Effector CD4-positive, alpha-beta T cell (primary cell): Measurements from ENCODE around the gene MTIF2.
A peak's percentile ranks its signal among the peaks of the same experiment; 100 is the strongest.
"Not testable (repeated sequence)": the region's sequence is repeated elsewhere in the genome, so short reads cannot be mapped to it uniquely, and the experiment has no call there.

Experiments used
- DNase-seq: peaks from one replicate; pipeline ENCODE4 v3.0.0-alpha.2; 2020

The MTIF2 gene

DNA sequence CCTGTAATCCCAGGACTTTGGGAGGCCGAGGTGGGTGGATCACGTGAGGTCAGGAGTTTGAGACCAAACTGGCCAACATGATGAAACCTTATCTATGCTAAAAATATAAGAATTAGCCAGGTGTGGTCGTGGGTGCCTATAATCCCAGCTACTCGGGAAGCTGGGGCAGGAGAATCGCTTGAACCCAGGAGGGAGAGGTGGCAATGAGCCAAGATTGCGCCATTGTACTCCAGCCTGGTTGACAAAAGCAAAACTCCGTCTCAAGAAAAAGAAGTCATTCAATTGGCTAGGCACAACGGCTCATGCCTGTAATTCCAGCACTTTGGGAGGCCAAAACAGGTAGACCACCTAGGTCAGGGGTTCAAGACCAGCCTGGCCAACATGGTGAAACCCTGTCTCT lies 27.4 kb downstream of the MTIF2 start:
- not testable (repeated sequence) for DNase-seq

DNA sequence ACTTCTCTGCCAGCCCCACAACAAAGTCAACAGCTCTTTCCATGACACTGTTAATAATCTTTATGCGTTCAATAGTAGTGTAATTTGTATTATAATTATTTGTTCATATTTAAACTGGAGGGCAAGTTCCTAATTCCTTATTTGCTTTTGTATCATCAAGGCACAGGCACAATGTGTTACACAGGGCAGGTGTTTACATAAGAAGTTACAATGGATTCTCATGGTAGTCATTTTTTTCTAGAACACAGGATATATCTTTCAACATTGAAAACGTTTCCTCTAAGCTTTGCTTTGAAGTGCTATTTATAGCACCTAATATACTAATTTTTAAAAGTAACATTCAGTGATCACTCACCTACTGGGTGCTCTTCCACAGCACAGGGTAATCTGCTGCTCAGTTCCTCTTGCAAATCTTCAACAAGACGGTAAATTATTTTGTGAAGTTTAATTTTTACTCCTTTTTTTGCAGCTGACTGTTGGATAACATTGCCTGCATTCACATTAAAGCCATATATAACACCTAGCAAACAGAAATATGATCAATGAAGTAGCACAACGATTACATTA lies 29.3 kb downstream of the MTIF2 start:
- DNase-seq = no peak

DNA sequence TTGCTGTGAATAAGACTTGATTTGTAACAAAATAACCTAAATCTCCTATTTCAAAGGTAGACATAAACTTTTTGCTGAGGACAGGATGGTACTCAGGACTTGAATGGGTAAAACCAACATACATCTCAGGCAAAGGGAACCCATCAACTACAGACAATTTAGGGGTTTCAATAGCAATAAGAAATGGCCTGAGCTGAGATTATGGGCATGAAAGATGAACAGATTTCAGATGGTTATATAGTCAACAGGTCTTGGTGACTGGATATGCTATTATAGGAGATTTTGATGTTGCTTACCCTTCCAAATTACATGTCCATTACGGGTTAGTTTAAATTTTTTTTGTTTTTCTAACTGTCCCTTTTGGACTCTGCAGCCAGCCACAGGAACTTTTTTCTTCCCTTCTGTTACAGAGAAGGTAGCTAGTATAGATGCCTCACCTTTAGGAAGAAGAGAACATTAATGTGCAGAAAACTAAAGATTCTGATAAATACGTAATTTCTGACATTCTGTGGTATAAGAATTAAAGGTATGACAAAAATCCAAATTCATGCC lies 32.0 kb downstream of the MTIF2 start:
- DNase-seq = no peak

DNA sequence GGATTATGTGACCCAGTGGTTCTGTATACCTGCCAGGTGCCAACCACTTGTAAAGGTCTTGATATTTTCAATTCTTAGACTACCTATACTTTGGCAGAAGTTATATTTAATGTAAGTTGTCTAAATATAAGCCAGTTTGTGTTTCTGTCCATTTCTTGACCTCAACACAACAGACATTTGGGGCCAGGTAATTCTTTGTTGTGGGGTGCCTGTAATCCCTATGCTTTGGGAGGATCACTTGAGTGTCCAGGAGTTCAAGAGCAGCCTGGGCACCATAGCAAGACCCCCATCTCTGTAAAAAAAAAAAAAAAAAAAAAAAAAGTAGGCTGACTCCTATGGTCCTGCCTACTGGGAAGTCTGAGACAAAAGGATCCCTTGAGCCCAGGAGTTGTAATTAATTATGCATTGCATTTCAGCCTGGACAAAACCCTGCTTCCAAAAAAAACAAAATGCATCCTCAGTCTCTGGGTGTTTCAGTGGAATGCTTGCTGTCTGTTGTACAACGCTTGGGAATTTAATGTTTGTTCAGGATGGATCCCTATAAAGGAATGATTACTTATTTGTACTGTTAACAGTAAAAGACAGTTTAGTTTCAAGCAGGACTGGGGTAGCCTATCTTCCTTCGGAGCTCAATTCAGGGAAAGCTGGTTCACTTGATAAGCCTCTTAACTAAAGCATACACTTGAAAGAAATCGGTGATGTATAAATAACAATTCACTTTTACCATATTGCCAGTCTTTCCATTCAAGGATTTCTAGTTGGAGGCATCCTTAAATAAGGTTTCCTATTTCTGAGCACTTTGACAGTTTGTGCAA lies 33.1 kb downstream of the MTIF2 start:
- no peak for DNase-seq

DNA sequence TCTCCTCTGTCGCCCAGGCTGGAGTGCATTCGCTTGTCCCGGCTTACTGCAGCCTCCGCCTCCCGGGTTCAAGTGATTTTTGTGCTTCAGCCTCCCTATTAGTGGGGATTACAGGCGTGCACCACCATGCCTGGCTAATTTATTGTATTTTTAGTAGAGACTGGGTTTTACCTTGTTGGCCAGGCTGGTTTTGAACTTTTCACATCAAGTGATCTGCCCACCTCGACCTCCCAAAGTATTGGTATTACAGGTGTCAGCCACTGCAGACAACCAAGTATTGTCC lies 35.4 kb downstream of the MTIF2 start:
- no peak for DNase-seq

DNA sequence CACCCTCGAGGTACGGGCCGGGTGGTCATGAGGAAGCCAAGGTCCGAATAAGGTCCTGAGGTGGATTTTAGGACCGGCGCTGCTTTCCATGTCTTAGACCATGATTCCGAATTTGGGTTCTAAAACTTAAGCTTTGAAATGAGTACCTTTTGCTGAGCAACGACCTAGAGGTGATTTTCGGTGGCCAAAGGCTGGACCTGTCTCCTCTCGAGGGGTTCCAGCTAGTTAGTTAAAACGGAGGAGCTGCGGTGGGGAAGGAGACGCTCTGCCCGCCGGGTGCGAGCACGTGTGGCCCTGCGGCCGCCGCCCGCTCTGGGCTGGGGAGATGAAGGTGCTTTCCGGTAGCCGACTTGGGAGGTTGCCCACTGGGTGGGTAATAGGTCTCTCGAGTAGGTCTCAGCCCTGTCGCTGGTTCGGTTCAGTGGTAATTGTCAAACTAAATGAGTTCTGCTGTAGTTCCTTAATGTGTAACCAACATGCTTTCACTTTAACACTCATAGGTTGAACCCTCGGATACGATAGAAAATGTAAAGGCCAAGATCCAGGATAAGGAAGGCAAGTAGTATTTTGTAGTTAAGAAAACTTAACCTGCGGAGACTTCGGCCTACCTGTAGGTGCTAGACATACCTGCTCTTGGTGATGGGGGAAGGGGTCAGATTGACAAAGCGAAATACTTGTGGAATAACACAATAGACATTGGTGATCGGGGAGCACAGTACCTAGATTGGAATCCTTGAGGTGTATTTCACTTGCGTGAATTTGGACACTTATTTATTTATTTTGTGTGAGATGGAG lies 36.0 kb downstream of the MTIF2 start:
- peak; percentile 47 for DNase-seq

DNA sequence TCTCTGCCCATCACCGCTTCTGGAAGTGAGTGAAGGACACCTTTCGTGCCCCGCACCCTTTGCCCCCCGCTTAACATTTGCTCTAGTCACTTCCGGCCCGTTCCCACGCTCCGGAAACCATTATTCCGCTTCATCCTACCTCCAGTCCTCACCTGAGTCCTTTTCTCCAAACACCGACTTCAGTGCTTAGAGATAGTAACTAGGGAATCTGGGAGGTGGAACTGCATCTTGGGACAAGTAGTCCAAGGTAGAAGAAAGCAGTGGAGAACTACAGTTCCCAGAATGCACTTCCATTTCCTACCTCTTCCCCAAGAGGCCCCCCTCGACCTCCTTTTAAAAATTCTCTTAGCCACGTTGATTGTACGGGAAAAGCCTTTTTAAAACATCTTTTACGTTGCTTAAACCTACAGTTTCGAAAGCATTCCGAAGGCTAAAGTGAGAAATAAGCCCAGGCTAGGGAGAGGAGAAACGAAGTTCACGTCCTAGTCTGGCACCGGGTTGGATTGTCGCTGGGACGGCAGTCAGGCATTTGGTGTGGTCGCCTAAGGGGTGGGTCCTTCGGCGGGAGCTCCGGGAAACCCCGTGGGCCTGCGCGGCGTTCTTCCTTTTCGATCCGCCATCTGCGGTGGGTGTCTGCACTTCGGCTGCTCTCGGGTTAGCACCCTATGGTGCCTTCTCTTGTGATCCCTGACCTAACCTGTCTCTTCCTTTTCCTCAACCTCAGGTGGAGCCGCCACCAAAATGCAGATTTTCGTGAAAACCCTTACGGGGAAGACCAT lies 36.8 kb downstream of the MTIF2 start, which contains the start of the genes CLHC1 and RPS27A:
Gene CLHC1, minus strand, starts transcription at position 210 of the 779 bp plus-strand sequence. CDS start 9,882 bp downstream, outside the sequence.
Gene RPS27A, plus strand, starts transcription at position 605 of the 779 bp plus-strand sequence. Its CDS starts 137 bp downstream, at position 742.
- peak; percentile 93 for DNase-seq

DNA sequence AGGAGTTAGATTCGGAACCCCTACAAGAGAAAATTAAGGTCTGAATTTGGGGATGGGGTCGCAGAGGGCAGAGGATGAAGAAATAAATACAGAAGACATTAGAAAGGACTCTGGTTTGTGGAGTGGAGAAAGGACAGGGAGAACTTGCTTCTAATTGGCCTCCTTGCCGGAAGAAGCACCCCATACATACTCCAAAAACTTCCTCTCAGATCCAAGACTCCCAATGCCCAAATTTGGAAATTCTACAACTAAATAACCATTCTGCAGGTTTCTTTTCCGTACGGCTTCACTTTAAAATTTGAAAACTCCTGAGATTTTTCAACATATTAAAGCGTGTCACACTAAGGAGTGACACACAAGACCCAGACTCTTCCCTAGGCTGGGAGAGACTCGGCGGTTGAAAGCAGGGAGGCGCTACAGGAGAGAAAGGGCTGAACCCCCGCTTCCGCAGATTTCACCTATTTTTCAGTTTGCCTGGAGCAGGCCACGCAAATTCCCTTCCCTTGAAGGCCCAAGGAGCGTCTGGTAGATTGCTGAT lies 37.4 kb downstream of the MTIF2 start:
- no peak for DNase-seq

DNA sequence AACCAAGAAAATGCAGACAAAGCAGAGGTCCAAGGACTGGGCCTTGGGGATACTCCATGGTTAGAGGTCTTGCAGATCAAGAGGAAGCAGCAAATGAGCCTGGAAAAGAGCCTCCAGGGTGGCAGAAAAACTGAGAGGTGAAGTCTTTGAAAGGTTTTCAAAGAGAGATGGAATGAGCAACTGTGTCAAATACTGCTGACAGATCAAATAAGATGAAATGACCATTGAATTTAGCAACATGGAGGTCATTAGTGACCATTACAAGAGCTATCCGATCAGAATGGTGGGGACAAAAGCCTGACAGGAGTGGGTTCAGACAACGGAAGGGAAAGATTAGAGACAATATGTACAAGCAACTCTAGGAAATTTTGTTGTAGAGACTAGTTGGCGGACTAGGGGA lies 38.5 kb downstream of the MTIF2 start:
- DNase-seq = no peak

DNA sequence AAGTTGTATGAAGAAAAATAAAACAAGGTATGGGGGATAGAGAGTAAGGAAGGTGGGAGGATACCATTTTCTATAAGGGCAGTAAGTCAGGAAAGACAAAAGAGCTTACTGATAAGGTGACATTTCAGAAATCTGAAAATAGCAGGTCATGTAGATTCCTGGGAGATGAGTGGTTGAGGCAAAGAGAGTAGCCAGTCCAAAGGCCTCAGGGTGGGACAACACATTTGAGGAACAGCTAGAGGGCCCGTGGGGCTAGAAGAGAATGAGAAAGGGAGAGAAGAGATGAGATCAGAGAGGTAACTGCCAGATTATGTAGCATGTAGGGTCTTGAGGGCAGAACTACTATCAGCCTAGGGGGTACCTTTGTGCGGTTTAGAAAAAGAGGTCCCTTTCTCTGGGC lies 39.8 kb downstream of the MTIF2 start:
- no peak for DNase-seq

DNA sequence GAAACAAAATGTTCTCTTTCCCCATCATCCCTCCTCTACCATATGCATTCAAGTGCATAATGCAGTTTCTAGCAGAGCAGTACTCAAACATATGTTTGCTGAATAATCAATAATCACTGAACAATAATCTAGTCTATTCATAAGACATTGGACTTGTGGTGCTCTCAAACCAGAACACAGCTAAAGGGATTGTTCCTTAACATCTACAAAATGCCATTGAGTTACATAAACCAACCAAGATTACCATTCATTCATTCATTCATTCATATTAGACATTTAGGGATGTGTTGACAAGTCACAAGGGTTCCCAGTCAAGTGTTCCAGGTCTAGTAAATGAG lies 40.8 kb downstream of the MTIF2 start:
- DNase-seq = no peak

DNA sequence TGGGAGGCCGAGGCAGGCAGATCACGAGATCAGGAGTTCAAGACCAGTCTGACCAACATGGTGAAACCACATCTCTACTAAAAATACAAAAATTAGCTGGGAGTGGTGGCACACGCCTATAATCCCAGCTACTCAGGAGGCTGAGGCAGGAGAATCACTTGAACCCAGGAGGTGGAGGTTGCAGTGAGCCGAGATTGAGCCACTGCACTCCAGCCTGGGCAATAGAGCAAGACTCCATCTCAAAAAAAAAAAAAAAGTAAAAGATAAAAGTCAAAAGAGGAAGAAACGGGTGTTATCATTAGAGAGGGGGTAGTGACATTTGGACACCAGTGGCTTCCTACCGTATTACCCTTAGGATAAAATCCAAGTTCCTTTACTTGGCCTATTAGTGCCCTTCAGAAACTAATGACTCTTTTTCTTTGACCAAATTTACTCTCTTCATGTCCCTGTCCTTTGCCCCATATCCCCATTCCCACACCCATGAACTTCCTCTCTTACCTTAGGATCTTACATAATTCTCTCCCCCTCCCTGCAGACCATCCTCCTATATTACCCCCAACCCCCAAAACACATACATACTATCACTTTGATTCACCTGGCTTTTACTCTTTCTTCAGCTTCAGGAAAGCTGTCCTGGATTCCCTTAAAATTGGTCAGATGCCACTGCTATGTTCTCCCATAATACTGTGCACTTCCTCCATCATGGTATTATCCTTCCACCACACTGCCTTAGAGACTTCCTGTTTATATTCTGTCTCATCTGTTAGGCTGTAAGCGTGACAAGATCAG lies 41.4 kb downstream of the MTIF2 start:
- DNase-seq = not testable (repeated sequence)

DNA sequence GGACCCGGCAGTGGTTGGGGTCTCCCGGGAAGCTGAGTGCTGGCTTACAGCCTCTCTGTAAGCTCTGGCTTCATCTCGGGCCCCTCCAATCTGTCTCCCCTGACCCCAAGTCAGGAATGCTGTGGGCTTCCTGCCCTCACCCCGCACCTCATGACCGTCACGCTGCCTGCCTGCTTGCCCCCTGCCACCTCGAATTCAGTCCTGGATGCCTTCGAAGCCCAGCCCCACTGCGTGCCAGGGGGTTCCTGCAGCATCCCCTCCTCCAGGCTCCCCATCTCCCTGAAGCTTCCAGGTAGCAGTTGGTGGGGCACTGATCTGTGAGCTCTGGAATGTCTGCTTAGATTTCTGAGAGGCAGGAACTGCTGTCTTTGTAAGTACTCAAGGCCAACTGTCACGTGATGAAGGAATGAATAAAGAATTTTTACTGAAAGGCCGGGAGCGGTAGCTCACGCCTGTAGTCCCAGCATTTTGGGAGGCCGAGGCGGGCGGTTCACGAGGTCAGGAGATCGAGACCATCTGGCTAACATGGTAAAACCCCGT lies 43.5 kb downstream of the MTIF2 start:
- DNase-seq = no peak

DNA sequence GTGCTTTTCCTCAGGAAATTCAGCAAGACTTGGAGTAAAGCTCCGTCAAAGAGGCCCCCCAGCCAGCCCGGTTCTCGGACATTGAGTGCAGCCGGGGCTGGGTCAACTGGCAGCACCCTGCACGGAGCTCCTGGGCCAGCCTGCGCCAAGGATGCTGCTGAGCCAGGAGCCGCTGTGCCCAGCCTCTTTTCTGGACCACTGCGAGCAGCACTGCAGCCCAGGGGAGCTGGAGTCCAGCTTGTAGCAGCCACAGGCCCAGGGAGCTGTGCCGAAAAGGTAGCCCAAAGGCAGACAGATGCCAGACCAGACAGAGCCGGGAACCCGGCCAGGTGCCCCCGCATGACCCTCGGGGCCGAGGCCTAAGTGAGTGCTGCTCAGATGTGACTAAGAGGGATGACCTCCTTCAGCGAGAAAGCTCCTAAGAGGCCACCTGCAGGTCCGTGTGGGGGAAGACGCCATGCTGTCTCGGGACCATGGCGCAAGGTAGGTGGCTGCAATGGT lies 44.2 kb downstream of the MTIF2 start:
- no peak for DNase-seq

DNA sequence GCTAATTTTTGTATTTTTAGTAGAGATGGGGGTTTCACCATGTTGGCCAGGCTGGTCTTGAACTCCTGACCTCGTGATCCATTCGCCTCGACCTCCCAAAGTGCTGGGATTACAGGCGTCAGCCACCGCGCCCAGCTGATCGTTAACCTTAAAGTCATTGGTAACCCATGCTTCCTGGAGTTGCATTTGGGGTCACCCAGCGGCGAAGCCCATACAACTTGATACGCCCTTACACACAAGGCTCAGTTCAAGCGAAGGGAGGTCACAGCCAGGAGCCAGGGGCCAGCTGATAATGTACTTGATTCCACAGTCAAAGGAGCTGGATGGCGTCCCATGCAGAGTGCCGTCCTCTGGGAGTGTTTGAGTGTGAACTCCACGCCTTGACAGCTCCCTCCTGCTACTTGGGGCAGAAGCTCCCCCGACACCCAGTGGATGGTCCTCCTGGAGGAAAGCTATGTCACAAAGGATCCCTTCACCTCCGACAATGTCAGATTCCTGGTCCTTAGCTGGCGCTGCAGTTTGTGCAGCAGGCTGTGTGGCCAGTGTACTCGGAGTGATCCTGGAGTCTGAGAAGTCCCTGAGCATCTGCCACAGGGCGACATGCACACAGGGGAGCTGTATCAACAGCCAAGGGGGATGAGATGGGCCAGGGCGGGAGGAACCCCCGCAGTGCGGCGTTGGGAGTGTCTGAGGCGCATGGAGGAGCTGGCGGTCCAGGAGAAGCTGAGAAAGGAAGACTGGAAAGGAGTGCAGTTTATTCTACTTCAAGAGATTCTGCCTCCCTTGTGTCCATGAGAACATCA lies 44.9 kb downstream of the MTIF2 start:
- no peak for DNase-seq

DNA sequence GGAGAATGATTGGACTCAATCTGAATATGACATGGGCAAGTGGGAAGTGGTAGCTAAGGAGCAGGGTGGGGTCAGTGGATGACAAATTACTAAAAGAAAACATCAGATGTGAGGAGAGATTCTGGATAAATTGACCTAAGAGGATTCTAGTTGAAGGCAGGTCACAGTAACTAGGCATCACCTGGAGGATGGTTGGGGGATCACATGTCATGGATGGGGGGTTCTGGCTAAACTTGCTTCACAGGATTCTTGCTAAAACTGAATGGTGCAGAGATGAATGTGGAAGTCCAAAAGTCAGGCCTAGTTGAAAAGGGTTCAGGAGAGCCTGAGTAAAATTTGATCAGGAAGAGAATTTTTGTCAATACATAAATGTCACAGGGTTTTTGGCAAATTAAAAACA lies 55.2 kb downstream of the MTIF2 start:
- no peak for DNase-seq

DNA sequence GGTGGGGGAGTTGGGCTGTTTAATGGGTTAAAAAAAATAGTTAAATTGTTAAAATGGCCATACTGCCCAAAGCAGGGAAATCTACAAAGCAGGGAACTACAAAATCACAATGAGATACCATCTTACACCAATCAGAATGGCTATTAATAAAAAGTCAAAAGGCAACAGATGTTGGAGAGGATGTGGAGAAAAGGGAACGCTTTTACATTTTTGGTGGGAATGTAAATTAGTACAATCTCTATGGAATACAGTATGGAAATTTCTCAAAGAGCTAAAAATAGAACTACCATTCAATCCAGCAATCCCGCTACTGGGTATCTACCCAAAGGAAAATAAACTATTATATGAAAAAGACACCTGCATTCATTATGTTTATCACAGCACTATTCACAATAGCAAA lies 64.1 kb downstream of the MTIF2 start:
- no peak for DNase-seq

DNA sequence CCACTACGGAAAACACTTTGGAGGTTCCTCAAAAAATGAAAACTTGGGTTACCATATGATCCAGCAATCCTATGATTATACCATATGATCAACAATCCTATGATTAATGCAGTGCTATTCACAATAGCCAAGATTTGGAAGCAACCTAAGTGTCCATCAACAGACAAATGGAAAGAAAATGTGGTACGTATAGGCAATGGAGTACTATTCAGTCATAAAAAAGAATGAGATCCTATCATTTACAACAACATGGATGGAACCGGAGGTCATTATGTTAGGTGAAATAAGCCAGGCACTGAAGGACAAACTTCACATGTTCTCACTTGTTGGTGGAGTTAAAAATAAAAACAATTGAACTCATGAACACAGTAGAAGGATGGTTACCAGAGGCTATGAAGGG lies 64.5 kb downstream of the MTIF2 start:
- DNase-seq = no peak

DNA sequence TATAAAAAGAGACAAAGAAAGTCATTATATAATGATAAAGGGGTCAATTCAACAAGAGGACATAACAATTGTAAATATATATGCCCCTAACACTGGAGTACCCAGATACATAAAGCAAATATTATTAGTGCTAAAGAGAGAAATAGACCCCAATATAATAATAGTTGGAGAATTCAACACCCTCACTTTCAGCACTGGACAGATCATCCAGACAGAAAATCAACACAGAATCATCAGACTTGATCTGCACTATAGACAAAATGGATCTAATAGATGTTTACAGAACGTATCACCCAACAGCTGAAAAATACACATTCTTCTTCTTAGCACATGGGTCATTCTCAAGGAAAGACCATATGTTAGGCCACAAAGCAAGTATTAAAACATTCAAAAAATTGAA lies 68.6 kb downstream of the MTIF2 start:
- DNase-seq = no peak

DNA sequence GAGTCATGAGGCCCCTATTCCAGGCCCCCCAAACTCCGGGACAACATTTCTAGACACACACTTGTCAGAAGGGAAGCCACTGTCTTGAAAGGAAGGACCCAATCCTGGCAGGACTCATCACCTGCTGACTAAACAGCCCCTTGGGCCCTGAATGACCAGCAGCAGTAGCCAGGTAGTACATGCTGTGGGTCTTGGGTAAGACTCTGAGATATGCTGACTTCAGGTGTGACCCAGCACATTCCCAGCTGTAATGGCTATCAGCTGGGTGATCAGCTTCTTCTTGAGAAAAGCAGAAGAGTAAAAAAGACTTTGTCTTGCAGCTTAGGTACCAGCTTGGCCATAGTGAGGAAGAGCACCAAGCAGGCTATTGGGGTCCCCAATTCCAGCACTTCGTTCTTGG lies 72.5 kb downstream of the MTIF2 start:
- DNase-seq = no peak
